Gastrocnemius medialis (tissue), 4 donors: ENCODE measurements around the gene HTR1E. TPM values are rescaled to one million over a fixed set of nuclear protein-coding genes. Genes with fewer than 3 reads are reported as not detected.

Source experiments
- ATAC-seq, 2 donors: fragments of 150-250 bp; one replicate each; pipeline ENCODE4 v1.9.1; 2016
- DNase-seq, 2 donors: peaks; one replicate each; pipeline ENCODE4 v3.0.0-alpha.2; 2019
- H3K27ac ChIP-seq, 4 donors: fragments of 200-600 bp; sonication (generic); 1 replicate in 1 of 4; 2 replicates in 3 of 4; pipeline ENCODE4 v1.5.1; 2016 to 2018; ENCODE audit warnings: mild to moderate bottlenecking in 2 of 4, moderate library complexity in 1 of 4
- H3K27me3 ChIP-seq, 3 donors: fragments of 200-600 bp; sonication (generic) in 2 of 3; 1 replicate in 1 of 3; 2 replicates in 2 of 3; pipeline versions ENCODE4 v1.5.1 to v1.6.0; 2016 to 2019; ENCODE audit warnings: mild to moderate bottlenecking in 1 of 3, moderate library complexity in 1 of 3
- H3K36me3 ChIP-seq, 2 donors: fragments of 200-600 bp; sonication (generic) in 1 of 2; one replicate each; pipeline ENCODE4 v1.5.1; 2017 to 2018
- H3K4me1 ChIP-seq, 2 donors: fragments of 200-600 bp; sonication (generic) in 1 of 2; one replicate each; pipeline ENCODE4 v1.5.1; 2016 to 2017; ENCODE audit warnings: mild to moderate bottlenecking in 2 of 2
- H3K4me3 ChIP-seq, 4 donors: fragments of 200-600 bp; sonication (generic) in 3 of 4; 1 replicate in 1 of 4; 2 replicates in 3 of 4; pipeline ENCODE4 v1.5.1; 2016 to 2019; ENCODE audit warnings: mild to moderate bottlenecking in 2 of 4
- H3K9me3 ChIP-seq, 3 donors: fragments of 200-600 bp; sonication (generic) in 2 of 3; 1 replicate in 1 of 3; 2 replicates in 2 of 3; pipeline ENCODE4 v1.5.1; 2016 to 2019
- CTCF ChIP-seq, 5 experiments: fragments of 450-650 bp in 3 of 5; fragments of 200-600 bp in 2 of 5; sonication (generic) in 2 of 5; IDR thresholded peaks in 4 of 5; conservative IDR thresholded peaks in 1 of 5; 1 replicate in 4 of 5; 2 replicates in 1 of 5; pipeline ENCODE4 v1.5.1; 2016 to 2019; ENCODE audit warnings: antibody characterized with exemption in 5 of 5, mild to moderate bottlenecking in 3 of 5, moderate library complexity in 3 of 5
- POLR2A ChIP-seq, 2 donors: fragments of 450-650 bp; IDR thresholded peaks; one replicate each; pipeline ENCODE4 v1.6.1; 2017; ENCODE audit warnings: antibody characterized with exemption in 2 of 2, mild to moderate bottlenecking in 2 of 2, moderate library complexity in 2 of 2
- in situ Hi-C, 4 donors: fragments of 200-750 bp; cut with MboI; loops; one replicate each; pipeline versions ENCODE4 v1.15.0 to v1.8.0; 2017; ENCODE audit warnings: low sequenced_read_pairs in 4 of 4
- intact Hi-C: fragments of 100-400 bp; cut with DNase I; formaldehyde crosslinking; loops from one replicate; pipeline ENCODE4 v1.15.1; 2023; ENCODE audit warnings: low total_unique reads
- total RNA-seq, 4 donors: library from RNA; depleted of rRNA; stranded (reverse); fragments of >200 nt; gene quantifications; one replicate each; pipeline versions ENCODE4 v1.1.0 to v1.2.3, GENCODE V29; 2016

HTR1E gene
- total RNA-seq, 4 donors from 2014 or later = not detected

DNA sequence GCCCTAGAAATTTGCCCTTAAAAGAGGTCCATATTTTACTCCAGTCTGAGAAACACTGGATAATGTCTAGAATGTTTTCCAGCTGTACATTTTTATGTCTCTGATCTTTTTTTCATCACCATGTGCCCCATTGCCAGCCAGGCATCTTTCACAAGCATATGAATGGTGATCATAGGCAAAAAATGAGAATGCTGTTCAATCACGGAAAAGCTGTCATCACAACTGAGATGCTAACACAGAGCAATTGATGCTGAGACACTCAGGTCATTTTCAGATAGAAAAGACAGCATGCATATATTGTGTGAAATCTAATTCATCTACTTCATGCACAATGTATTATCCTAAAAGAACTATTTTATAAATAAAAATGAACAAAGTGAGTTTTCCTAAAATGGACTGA is 116.0 kb downstream of the HTR1E start:
- no peak overlapping the region for H3K27ac ChIP-seq
- no peaks in the 10 kb centered on the region for H3K36me3 ChIP-seq
- H3K9me3 ChIP-seq = no peaks in the 10 kb centered on the region
- intact Hi-C loops = no loop called here
- H3K4me1 ChIP-seq = no peaks in the 10 kb centered on the region
- H3K27me3 ChIP-seq = no peaks in the 10 kb centered on the region
- no peak for DNase-seq
- in situ Hi-C loops = no loop called here
- no peak for TF ChIP-seq CTCF (IDR thresholded peaks at IDR 0.05 in 4 of 5, conservative IDR thresholded peaks at IDR 0.05 in 1 of 5)
- TF ChIP-seq POLR2A (IDR thresholded peaks at IDR 0.05) = no peak
- no peak for ATAC-seq
- no peak overlapping the region for H3K4me3 ChIP-seq

GRCh38 chr6:87054143-87054833 is 117.0 kb downstream of the HTR1E start:
- no peak for DNase-seq
- H3K9me3 ChIP-seq = no peaks in the 10 kb centered on the region
- in situ Hi-C loops = no loop called here
- intact Hi-C loops = no loop called here
- no peaks in the 10 kb centered on the region for H3K4me1 ChIP-seq
- no peaks in the 10 kb centered on the region for H3K36me3 ChIP-seq
- ATAC-seq = no peak
- no peaks in the 10 kb centered on the region for H3K27me3 ChIP-seq
- no peak overlapping the region for H3K27ac ChIP-seq
- no peak overlapping the region for H3K4me3 ChIP-seq
- TF ChIP-seq CTCF (IDR thresholded peaks at IDR 0.05 in 4 of 5, conservative IDR thresholded peaks at IDR 0.05 in 1 of 5) = no peak
- TF ChIP-seq POLR2A (IDR thresholded peaks at IDR 0.05) = no peak

DNA sequence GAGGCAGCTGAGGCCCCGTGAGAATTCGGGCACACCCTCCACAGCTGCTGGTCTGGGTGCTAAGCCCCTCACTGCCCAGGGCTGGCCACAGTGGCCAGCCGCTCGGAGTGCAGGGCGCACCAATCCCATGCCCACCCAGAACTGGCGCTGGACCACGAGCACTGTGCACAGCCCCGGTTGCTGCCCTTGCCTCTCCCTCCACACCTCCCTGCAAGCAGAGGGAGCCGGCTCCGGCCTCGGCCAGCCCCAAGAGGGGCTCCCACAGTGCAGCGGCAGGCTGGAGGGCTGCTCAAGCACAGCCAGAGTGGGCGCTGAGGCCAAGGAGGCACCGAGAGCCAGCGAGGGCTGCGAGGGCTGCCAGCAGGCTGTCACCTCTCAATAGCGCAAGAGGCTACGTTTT is 122.6 kb downstream of the HTR1E start:
- ATAC-seq (no peak), DNase-seq (no peak)
- Histone ChIP-seq H3K27ac (no peak overlapping the region), H3K36me3 (no peaks in the 10 kb centered on the region), H3K4me3 (no peak overlapping the region), H3K27me3 (no peaks in the 10 kb centered on the region), H3K9me3 (no peaks in the 10 kb centered on the region), H3K4me1 (no peaks in the 10 kb centered on the region)
- no peak for TF ChIP-seq CTCF (IDR thresholded peaks at IDR 0.05 in 4 of 5, conservative IDR thresholded peaks at IDR 0.05 in 1 of 5)
- TF ChIP-seq POLR2A (IDR thresholded peaks at IDR 0.05) = no peak
- in situ Hi-C loops = no loop called here
- intact Hi-C loops = no loop called here

GRCh38 chr6:87065117-87065516 is 127.8 kb downstream of the HTR1E start:
- no peak for ATAC-seq
- no peak for DNase-seq
- Histone ChIP-seq H3K36me3 (no peaks in the 10 kb centered on the region), H3K27me3 (no peaks in the 10 kb centered on the region), H3K4me3 (no peak overlapping the region), H3K9me3 (no peaks in the 10 kb centered on the region), H3K27ac (no peak overlapping the region), H3K4me1 (no peaks in the 10 kb centered on the region)
- intact Hi-C loops (no loop called here), in situ Hi-C loops (no loop called here)
- no peak for TF ChIP-seq POLR2A (IDR thresholded peaks at IDR 0.05)
- no peak for TF ChIP-seq CTCF (IDR thresholded peaks at IDR 0.05 in 4 of 5, conservative IDR thresholded peaks at IDR 0.05 in 1 of 5)

Other genes starting within 250 kb of the HTR1E start
- not detected for gene CGA, start 157.6 kb downstream of the HTR1E start, total RNA-seq
- gene ZNF292, start 218.0 kb downstream of the HTR1E start, total RNA-seq = 10 to 100 TPM; 10.7 to 21.7 (median 11.5) TPM